ENCODE results near the gene IQCH. TPM values are rescaled to one million over a fixed set of nuclear protein-coding genes. Genes with fewer than 3 reads are reported as not detected.

The IQCH gene
- polyA plus RNA-seq, 1 of the 3 experiments (the other 2 are of a cell fraction), result 0.81 TPM

GRCh38 chr15:67504796-67505195 is 250.2 kb downstream of the IQCH start (continued):
- TF ChIP-seq RCOR1 (IDR thresholded peaks at IDR 0.05; ENCODE audit: low read length) (no peak), NRF1 (IDR thresholded peaks at IDR 0.05; ENCODE audit: low read depth, low read length) (no peak), RFX5 (IDR thresholded peaks at IDR 0.05; ENCODE audit: low read length) (no peak), RXRA (IDR thresholded peaks at IDR 0.05; ENCODE audit: borderline replicate concordance, low read depth) (no peak), FOXM1 (IDR thresholded peaks at IDR 0.05; ENCODE audit: low read depth) (no peak)

DNA sequence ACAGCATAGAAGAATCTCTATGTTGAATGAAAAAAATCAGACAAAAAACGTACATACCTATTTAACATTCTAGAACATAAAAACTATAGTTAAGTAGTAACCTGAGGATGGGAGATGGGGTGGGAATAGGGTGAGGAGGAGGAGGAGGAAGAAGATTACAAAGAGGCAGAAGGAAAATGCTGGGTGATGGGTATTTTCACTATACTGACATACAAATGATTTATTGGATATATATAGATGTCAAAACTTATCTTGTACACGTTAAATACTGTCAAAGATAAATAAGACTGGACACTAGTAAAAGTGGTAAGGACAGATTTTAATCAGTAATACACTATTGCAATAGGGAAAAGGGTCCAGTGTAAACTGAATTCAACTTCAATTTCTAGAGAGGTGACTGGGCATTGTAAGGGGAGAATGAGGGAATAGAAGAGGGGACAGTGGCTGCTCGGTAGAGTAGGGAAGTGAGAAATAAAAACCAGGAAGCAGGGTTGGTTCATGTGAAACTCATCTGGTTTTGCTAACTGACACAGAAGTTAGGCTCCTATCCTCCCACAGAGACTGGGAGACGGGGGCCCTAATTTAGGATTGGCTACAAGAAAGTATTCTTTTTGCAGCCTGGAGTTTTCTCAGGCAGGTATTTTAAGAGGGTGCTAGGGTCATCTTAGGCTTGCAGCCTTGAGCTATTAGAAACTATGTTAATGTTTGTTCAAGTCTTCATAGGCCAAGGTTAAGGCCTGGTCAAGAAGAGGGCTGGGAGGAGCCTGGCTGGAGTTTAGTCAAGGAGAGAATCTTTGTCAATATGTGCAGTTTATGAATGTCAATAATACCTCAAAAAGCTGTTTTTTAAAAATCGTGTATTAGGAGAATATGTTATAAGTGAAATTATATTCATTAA is 251.3 kb downstream of the IQCH start:
- POLR2A ChIA-PET, result no interaction called here
- H3K27ac ChIP-seq (ENCODE audit: low read depth in 2 of 2, low read length in 1 of 2), result no peak overlapping the region

More for the DNA sequence above, 251.3 kb downstream of the IQCH start:
- H3K9me2 ChIP-seq, result no peaks in the 10 kb centered on the region
- H2AFZ ChIP-seq (ENCODE audit: low read depth), result no peak overlapping the region
- peaks cover 0 to 10% of the 10 kb centered on the region in 2 experiments; a peak in 2 of 4 replicates for H3K4me1 ChIP-seq (ENCODE audit: control insufficient read depth in 1 of 2, insufficient read depth in 2 of 2, low read depth in 1 of 2, low read length in 1 of 2)
- H4K20me1 ChIP-seq (ENCODE audit: insufficient read depth), result no peaks in the 10 kb centered on the region
- peaks cover 12% of the 10 kb centered on the region for H3F3A ChIP-seq (replicated peaks; ENCODE audit: insufficient read depth)
- H3K4me3 ChIP-seq (ENCODE audit: low read depth in 2 of 2, low read length in 1 of 2), result no peak overlapping the region
- no peaks in the 10 kb centered on the region for H3K9me3 ChIP-seq
- H3K79me2 ChIP-seq (ENCODE audit: insufficient read depth), result no peaks in the 10 kb centered on the region
- CTCF ChIA-PET, result interaction anchor here (1.1 to 1.2 kb wide), 2 partner anchors 49 to 330 kb away, joined by 3 read pairs; no protein-coding TSS in a partner anchor
- H3K27me3 ChIP-seq (ENCODE audit: insufficient read depth), result no peaks in the 10 kb centered on the region
- no peak for DNase-seq
- H3K9ac ChIP-seq, result no peak overlapping the region
- H3K36me3 ChIP-seq (replicated peaks in 1 of 2; ENCODE audit: control insufficient read depth in 1 of 2, insufficient read depth in 2 of 2, low read length in 1 of 2), result no peaks in the 10 kb centered on the region
- 75% methylated on average over 5 of the region's 5 CpGs for WGBS (ENCODE audit: low lambda C conversion rate)
- H3K4me2 ChIP-seq, result no peak overlapping the region
- TF ChIP-seq GATA2 (CRISPR knock-in tag; IDR thresholded peaks at IDR 0.05) (no peak), EP300 (IDR thresholded peaks at IDR 0.05; ENCODE audit: borderline replicate concordance in 1 of 2, low read depth in 1 of 2, low read length in 1 of 2) (no peak), ZBTB33 (IDR thresholded peaks at IDR 0.05; ENCODE audit: borderline replicate concordance, low read depth) (no peak), MAX (IDR thresholded peaks at IDR 0.05; ENCODE audit: low read depth) (no peak), CHD2 (IDR thresholded peaks at IDR 0.05; ENCODE audit: low read length, partially characterized antibody) (no peak), FOXM1 (IDR thresholded peaks at IDR 0.05; ENCODE audit: low read depth) (no peak)
- TF ChIP-seq, protein P1, sequence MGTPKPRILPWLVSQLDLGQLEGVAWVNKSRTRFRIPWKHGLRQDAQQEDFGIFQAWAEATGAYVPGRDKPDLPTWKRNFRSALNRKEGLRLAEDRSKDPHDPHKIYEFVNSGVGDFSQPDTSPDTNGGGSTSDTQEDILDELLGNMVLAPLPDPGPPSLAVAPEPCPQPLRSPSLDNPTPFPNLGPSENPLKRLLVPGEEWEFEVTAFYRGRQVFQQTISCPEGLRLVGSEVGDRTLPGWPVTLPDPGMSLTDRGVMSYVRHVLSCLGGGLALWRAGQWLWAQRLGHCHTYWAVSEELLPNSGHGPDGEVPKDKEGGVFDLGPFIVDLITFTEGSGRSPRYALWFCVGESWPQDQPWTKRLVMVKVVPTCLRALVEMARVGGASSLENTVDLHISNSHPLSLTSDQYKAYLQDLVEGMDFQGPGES (IDR thresholded peaks at IDR 0.05; ENCODE audit: low read depth, low read length), result no peak
